ENCODE measurements around the gene NUDCD3.

GRCh38 chr7:44398953-44399574 lies 91.4 kb downstream of the NUDCD3 start:
- TF ChIP-seq MAX (IDR thresholded peaks at IDR 0.05) (no peak), CTCF (IDR thresholded peaks at IDR 0.05; ENCODE audit: low read depth, low read length, missing input control) (no peak), RXRA (IDR thresholded peaks at IDR 0.05) (no peak), SP1 (IDR thresholded peaks at IDR 0.05) (no peak), YY1 (IDR thresholded peaks at IDR 0.05) (no peak), FOXA2 (IDR thresholded peaks at IDR 0.05) (no peak)

Measured in liver (tissue), 3 donors.